BLaER1 treated with 17β-estradiol and CSF1 and Interleukin-3, amounts not matched to agents 10 nM and 100 nM (cell line): ENCODE measurements around the gene GPC4.

Experiments
- H3K27ac ChIP-seq, 11 experiments: shearing (Covaris generic); formaldehyde crosslinking; 2 replicates each; pipeline ENCODE4 v1.8.1; 2022
- H3K27me3 ChIP-seq, 11 experiments: shearing (Covaris generic); formaldehyde crosslinking; 2 replicates each; pipeline ENCODE4 v1.8.1; 2022
- H3K36me3 ChIP-seq, 11 experiments: shearing (Covaris generic); formaldehyde crosslinking; 2 replicates each; pipeline ENCODE4 v1.8.1; 2022
- H3K4me1 ChIP-seq, 10 experiments: shearing (Covaris generic); formaldehyde crosslinking; 2 replicates each; pipeline ENCODE4 v1.8.1; 2022
- H3K4me2 ChIP-seq, 11 experiments: shearing (Covaris generic); formaldehyde crosslinking; 2 replicates each; pipeline ENCODE4 v1.8.1; 2022
- H3K4me3 ChIP-seq, 10 experiments: shearing (Covaris generic); formaldehyde crosslinking; 2 replicates each; pipeline ENCODE4 v1.8.1; 2022
- H3K9ac ChIP-seq, 11 experiments: shearing (Covaris generic); formaldehyde crosslinking; 2 replicates each; pipeline ENCODE4 v1.8.1; 2022
- H3K9me3 ChIP-seq, 11 experiments: shearing (Covaris generic); formaldehyde crosslinking; replicated peaks in 1 of 11; 2 replicates each; pipeline ENCODE4 v1.8.1; 2022
- H4K20me1 ChIP-seq, 11 experiments: shearing (Covaris generic); formaldehyde crosslinking; 2 replicates each; pipeline ENCODE4 v1.8.1; 2022
- Cebpa-rat ChIP-seq, 11 experiments: shearing (Covaris generic); IDR thresholded peaks; 2 replicates each; pipeline ENCODE4 v1.8.1; 2022

GPC4 gene

GRCh38 chrX:133402830-133403625 lies 12.3 kb downstream of the GPC4 start:
- Histone ChIP-seq H3K4me1 (no peaks in the 10 kb centered on the region), H3K27ac (no peak overlapping the region), H3K9ac (no peak overlapping the region), H3K4me2 (no peak overlapping the region), H3K36me3 (no peaks in the 10 kb centered on the region), H3K27me3 (peaks cover 71 to 98% (median 94%) of the 10 kb centered on the region in 11 experiments), H3K9me3 (peaks cover 0 to 15% (median 0%) of the 10 kb centered on the region in 11 experiments; a peak in 5 of 22 replicates), H3K4me3 (no peak overlapping the region), H4K20me1 (peaks cover 0 to 3% (median 0%) of the 10 kb centered on the region in 11 experiments; a peak in 1 of 22 replicates)
- TF ChIP-seq Cebpa-rat (IDR thresholded peaks at IDR 0.05): no peak

- Histone ChIP-seq H3K27ac (no peak overlapping the region), H3K27me3 (peaks cover 69 to 98% (median 94%) of the 10 kb centered on the region in 11 experiments), H4K20me1 (peaks cover 0 to 4% (median 0%) of the 10 kb centered on the region in 11 experiments; a peak in 1 of 22 replicates), H3K4me2 (no peak overlapping the region), H3K36me3 (no peaks in the 10 kb centered on the region), H3K4me3 (no peak overlapping the region), H3K9me3 (peaks cover 0 to 15% (median 0%) of the 10 kb centered on the region in 11 experiments; a peak in 5 of 22 replicates), H3K4me1 (no peaks in the 10 kb centered on the region), H3K9ac (no peak overlapping the region)
- no peak for TF ChIP-seq Cebpa-rat (IDR thresholded peaks at IDR 0.05)
Measured at GRCh38 chrX:133402042-133402453, 13.2 kb downstream of the GPC4 start.

GRCh38 chrX:133401536-133401935 lies 13.8 kb downstream of the GPC4 start:
- no peak for TF ChIP-seq Cebpa-rat (IDR thresholded peaks at IDR 0.05)
- Histone ChIP-seq H3K36me3 (no peaks in the 10 kb centered on the region), H3K27ac (no peak overlapping the region), H3K9me3 (peaks cover 0 to 15% (median 0%) of the 10 kb centered on the region in 11 experiments; a peak in 5 of 22 replicates), H3K4me1 (no peaks in the 10 kb centered on the region), H3K4me2 (no peak overlapping the region), H3K27me3 (peaks cover 73 to 99% (median 96%) of the 10 kb centered on the region in 11 experiments), H3K9ac (no peak overlapping the region), H3K4me3 (no peak overlapping the region), H4K20me1 (peaks cover 0 to 4% (median 0%) of the 10 kb centered on the region in 11 experiments; a peak in 1 of 22 replicates)

- Histone ChIP-seq H3K4me1 (no peaks in the 10 kb centered on the region), H3K9me3 (peaks cover 0 to 15% (median 0%) of the 10 kb centered on the region in 11 experiments; a peak in 5 of 22 replicates), H3K36me3 (no peaks in the 10 kb centered on the region), H3K4me3 (no peak overlapping the region), H3K27me3 (peaks cover 81 to 100% (median 98%) of the 10 kb centered on the region in 11 experiments), H3K27ac (no peak overlapping the region), H3K4me2 (no peak overlapping the region), H3K9ac (no peak overlapping the region), H4K20me1 (peaks cover 0 to 4% (median 0%) of the 10 kb centered on the region in 11 experiments; a peak in 1 of 22 replicates)
- no peak for TF ChIP-seq Cebpa-rat (IDR thresholded peaks at IDR 0.05)
Measured at GRCh38 chrX:133399411-133399810, 15.9 kb downstream of the GPC4 start.

- Histone ChIP-seq H3K4me1 (no peaks in the 10 kb centered on the region), H3K9me3 (peaks cover 0 to 10% (median 0%) of the 10 kb centered on the region in 11 experiments; a peak in 4 of 22 replicates), H3K4me2 (no peak overlapping the region), H3K27me3 (peaks cover 87 to 100% (median 100%) of the 10 kb centered on the region in 11 experiments), H3K4me3 (no peak overlapping the region), H3K9ac (no peak overlapping the region), H3K36me3 (no peaks in the 10 kb centered on the region), H3K27ac (no peak overlapping the region), H4K20me1 (peaks cover 0 to 4% (median 0%) of the 10 kb centered on the region in 11 experiments; a peak in 2 of 22 replicates)
- TF ChIP-seq Cebpa-rat (IDR thresholded peaks at IDR 0.05): no peak
Measured at GRCh38 chrX:133394765-133395164, 20.5 kb downstream of the GPC4 start.

GRCh38 chrX:133392671-133393070 lies 22.6 kb downstream of the GPC4 start:
- no peaks in the 10 kb centered on the region for H3K4me1 ChIP-seq
- no peak overlapping the region for H3K4me3 ChIP-seq
- no peaks in the 10 kb centered on the region for H3K36me3 ChIP-seq
- no peak overlapping the region for H3K4me2 ChIP-seq
- peaks cover 89 to 100% (median 100%) of the 10 kb centered on the region in 11 experiments for H3K27me3 ChIP-seq
- no peak for TF ChIP-seq Cebpa-rat (IDR thresholded peaks at IDR 0.05)
- H3K9me3 ChIP-seq: no peaks in the 10 kb centered on the region
- H4K20me1 ChIP-seq: peaks cover 0 to 4% (median 0%) of the 10 kb centered on the region in 11 experiments; a peak in 1 of 22 replicates
- H3K9ac ChIP-seq: no peak overlapping the region
- no peak overlapping the region for H3K27ac ChIP-seq

GRCh38 chrX:133391111-133391510 lies 24.2 kb downstream of the GPC4 start:
- H3K27ac ChIP-seq: no peak overlapping the region
- H3K4me2 ChIP-seq: no peak overlapping the region
- H3K4me3 ChIP-seq: no peak overlapping the region
- H3K27me3 ChIP-seq: peaks cover 91 to 100% (median 100%) of the 10 kb centered on the region in 11 experiments
- H4K20me1 ChIP-seq: no peaks in the 10 kb centered on the region; a peak in 1 of 22 replicates
- TF ChIP-seq Cebpa-rat (IDR thresholded peaks at IDR 0.05): no peak
- H3K9me3 ChIP-seq: no peaks in the 10 kb centered on the region
- H3K9ac ChIP-seq: no peak overlapping the region
- H3K4me1 ChIP-seq: no peaks in the 10 kb centered on the region
- H3K36me3 ChIP-seq: no peaks in the 10 kb centered on the region

- Histone ChIP-seq H3K36me3 (no peaks in the 10 kb centered on the region), H3K4me3 (no peak overlapping the region), H4K20me1 (no peaks in the 10 kb centered on the region; a peak in 1 of 22 replicates), H3K9me3 (no peaks in the 10 kb centered on the region), H3K27ac (no peak overlapping the region), H3K4me2 (no peak overlapping the region), H3K9ac (no peak overlapping the region), H3K4me1 (no peaks in the 10 kb centered on the region), H3K27me3 (peaks cover 94 to 100% (median 100%) of the 10 kb centered on the region in 11 experiments)
- TF ChIP-seq Cebpa-rat (IDR thresholded peaks at IDR 0.05): no peak
Measured at GRCh38 chrX:133390676-133391075, 24.6 kb downstream of the GPC4 start.

GRCh38 chrX:133389975-133390374 lies 25.3 kb downstream of the GPC4 start:
- H4K20me1 ChIP-seq: no peaks in the 10 kb centered on the region; a peak in 1 of 22 replicates
- no peak overlapping the region for H3K4me3 ChIP-seq
- no peaks in the 10 kb centered on the region for H3K36me3 ChIP-seq
- TF ChIP-seq Cebpa-rat (IDR thresholded peaks at IDR 0.05): no peak
- H3K9ac ChIP-seq: no peak overlapping the region
- H3K4me1 ChIP-seq: no peaks in the 10 kb centered on the region
- no peak overlapping the region for H3K4me2 ChIP-seq
- H3K9me3 ChIP-seq: no peaks in the 10 kb centered on the region
- peaks cover 96 to 100% (median 100%) of the 10 kb centered on the region in 11 experiments for H3K27me3 ChIP-seq
- no peak overlapping the region for H3K27ac ChIP-seq
